GM12878 (cell line): Measurements from ENCODE around the gene SMG6.

Experiments
- BCL3 ChIP-seq: IDR thresholded peaks from 2 replicates; pipeline ENCODE4 v1.6.1; 2011; ENCODE audit warnings: borderline replicate concordance, low read depth, mild to moderate bottlenecking, moderate library complexity, low read length; ENCODE audit not compliant: insufficient read depth, poor library complexity, severe bottlenecking
- BCLAF1 ChIP-seq: fragments of 450-650 bp; IDR thresholded peaks from 2 replicates; pipeline ENCODE4 v1.6.1; 2017; ENCODE audit warnings: antibody characterized with exemption, mild to moderate bottlenecking, moderate library complexity
- CEBPB ChIP-seq, 2 experiments: fragments of 150-350 bp in 1 of 2; IDR thresholded peaks; 2 replicates each; pipeline ENCODE4 v1.6.1; 2012 to 2014; ENCODE audit warnings: low read depth in 2 of 2, low read length in 2 of 2, borderline replicate concordance in 1 of 2, inconsistent platforms in 1 of 2
- FOS ChIP-seq: IDR thresholded peaks from 3 replicates; pipeline ENCODE4 v1.6.1; 2011; ENCODE audit warnings: borderline replicate concordance; ENCODE audit not compliant: insufficient read length; ENCODE audit errors: extremely low read depth
- FOXM1 ChIP-seq: IDR thresholded peaks from 2 replicates; pipeline ENCODE4 v1.6.1; 2012; ENCODE audit warnings: low read depth, mild to moderate bottlenecking, inconsistent platforms, low read length, moderate library complexity
- HDAC6 ChIP-seq: fragments of 200-600 bp; sonication (generic); IDR thresholded peaks from one replicate; pipeline ENCODE4 v1.8.0; 2017; ENCODE audit warnings: antibody characterized with exemption; ENCODE audit not compliant: unreplicated experiment
- JUND ChIP-seq: IDR thresholded peaks from 2 replicates; pipeline ENCODE4 v1.6.1; 2012; ENCODE audit warnings: low read depth, mild to moderate bottlenecking, low read length, improper control_type of control experiment, moderate library complexity
- POLR2A ChIP-seq: IDR thresholded peaks from 2 replicates; pipeline ENCODE4 v1.6.1; 2011; ENCODE audit warnings: low read depth, mild to moderate bottlenecking, low read length
- TCF3 ChIP-seq: IDR thresholded peaks from 2 replicates; pipeline ENCODE4 v1.6.1; 2012; ENCODE audit warnings: low read depth, mild to moderate bottlenecking, low read length, borderline replicate concordance; ENCODE audit not compliant: insufficient read depth
- YY1 ChIP-seq: IDR thresholded peaks from 2 replicates; pipeline ENCODE4 v1.6.1; 2011; ENCODE audit warnings: low read depth, mild to moderate bottlenecking, low read length
- ZNF24 ChIP-seq: fragments of 450-650 bp; IDR thresholded peaks from 2 replicates; pipeline ENCODE4 v1.6.1; 2017; ENCODE audit warnings: antibody characterized with exemption, mild to moderate bottlenecking
- TF ChIP-seq, protein P1 (sequence below): fragments of 450-650 bp; IDR thresholded peaks from 2 replicates; pipeline ENCODE4 v1.6.1; 2016; ENCODE audit warnings: mild to moderate bottlenecking

GRCh38 chr17:2125013-2125535 lies 178.5 kb downstream of the SMG6 start:
- TF ChIP-seq BCLAF1 (no peak), JUND (no peak), BCL3 (no peak), HDAC6 (no peak), POLR2A (no peak), FOXM1 (no peak), ZNF24 (no peak), FOS (no peak), CEBPB (IDR thresholded peaks at IDR 0.05; ENCODE audit: borderline replicate concordance in 1 of 2, low read depth in 2 of 2, low read length in 2 of 2) (no peak), YY1 (no peak), TCF3 (no peak)
- TF ChIP-seq, protein P1, sequence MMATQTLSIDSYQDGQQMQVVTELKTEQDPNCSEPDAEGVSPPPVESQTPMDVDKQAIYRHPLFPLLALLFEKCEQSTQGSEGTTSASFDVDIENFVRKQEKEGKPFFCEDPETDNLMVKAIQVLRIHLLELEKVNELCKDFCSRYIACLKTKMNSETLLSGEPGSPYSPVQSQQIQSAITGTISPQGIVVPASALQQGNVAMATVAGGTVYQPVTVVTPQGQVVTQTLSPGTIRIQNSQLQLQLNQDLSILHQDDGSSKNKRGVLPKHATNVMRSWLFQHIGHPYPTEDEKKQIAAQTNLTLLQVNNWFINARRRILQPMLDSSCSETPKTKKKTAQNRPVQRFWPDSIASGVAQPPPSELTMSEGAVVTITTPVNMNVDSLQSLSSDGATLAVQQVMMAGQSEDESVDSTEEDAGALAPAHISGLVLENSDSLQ, result no peak
